Glomerular visceral epithelial cell (primary cell): ENCODE measurements around the gene HNRNPF.
A peak's percentile ranks its signal among the peaks of the same experiment; 100 is the strongest.
"Not testable (repeated sequence)": the region's sequence is repeated elsewhere in the genome, so short reads cannot be mapped to it uniquely, and the experiment has no call there.

Experiments
- DNase-seq: peaks from one replicate; pipeline ENCODE4 v3.0.0-alpha.2; 2016; ENCODE audit errors: extremely low spot score

Gene HNRNPF

DNA sequence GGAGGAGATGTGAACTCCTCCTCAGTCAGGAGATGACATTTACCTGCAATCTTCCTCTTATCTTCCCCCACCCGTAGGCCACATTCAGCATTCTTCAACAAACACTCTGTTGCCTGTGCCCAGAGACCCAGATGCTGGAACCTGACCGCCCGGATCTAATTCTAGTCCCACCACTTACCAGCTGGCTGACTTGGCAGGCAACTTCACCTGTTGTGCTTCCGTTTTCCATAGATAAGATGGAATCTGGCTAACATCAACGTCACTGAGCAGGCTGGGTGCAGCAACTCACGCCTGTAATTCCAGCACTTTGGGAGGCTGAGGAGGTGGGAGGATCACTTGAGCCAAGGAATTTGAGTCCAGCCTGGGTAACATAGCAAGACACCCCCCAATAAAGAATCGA is 58.8 kb downstream of the HNRNPF start:
- no peak for DNase-seq

DNA sequence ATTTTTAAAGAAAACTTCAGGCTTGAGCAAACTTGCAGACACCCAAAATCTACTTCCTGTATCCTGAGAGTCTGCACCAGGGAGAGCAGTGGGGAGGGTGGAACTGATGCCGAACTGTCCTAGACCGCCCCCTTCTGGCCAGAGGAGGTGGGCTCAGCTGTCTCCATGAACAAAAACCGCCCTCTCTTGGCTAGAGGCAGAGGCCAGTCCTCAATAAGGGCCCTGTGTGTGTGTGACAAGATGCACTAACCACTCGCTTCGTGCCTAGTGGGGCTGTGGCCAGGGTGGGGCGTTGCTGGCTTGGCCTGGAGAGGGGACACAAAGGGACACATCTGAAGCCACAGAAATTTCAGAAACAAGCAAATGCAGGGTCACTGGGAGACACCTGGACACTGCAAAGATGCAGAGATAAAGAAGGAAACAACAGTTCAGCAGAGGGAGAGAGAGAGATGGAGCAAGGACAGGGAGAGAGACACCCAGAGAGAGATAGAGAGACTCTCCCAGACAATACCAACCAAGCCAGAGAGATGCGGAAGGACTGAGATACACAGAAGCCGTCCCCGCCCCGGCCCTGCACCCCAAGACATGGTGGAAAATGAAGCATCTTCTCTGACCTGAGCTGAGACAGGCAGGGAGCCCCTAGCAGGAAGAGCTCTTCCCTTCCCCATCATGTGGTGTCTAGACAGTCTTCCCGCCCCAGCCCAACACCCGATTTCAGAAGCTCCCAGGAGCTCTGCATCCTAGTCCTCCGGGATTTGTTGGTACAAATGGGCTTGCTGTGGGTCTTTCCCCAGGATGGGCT is 60.3 kb downstream of the HNRNPF start:
- peak; percentile 85 for DNase-seq

DNA sequence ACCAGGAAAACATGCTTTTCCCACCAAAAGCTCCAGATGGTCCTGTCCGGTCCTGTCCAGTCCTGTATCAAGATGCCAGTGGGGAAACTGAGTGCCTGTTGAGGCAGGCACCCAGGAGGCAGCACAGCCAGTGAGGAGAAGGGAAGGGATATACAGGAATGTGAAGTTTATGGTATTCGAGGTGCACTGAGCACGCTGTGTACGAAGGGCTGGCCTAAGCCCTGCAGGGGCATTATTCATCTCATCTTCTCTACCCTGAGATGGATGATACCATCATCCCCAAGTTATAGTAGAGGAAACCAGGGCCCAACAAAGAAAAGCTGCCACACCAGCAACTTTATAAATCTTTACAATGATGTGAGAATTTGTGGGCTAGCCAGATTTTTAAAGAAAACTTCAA is 61.0 kb downstream of the HNRNPF start:
- DNase-seq, result no peak

DNA sequence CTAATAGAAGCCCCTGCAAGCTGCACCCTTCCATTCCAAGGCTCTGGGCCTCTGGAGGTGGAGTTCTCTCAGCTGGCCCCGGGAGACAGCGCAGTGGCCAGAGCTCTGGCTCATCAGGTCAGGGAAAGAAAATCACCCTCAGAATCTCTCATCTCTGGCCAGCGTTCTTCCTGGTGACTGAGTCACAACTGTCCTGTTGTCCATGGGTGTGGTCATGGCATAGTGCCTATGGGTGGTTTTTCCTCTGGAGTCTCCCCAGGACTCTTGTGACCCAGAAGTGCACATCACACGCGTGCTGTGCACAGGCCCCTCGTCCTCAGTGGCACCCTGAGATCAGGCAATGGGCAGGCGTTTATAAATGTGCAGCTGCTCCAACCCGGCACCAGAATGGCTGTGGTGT is 64.9 kb downstream of the HNRNPF start:
- DNase-seq, result no peak

DNA sequence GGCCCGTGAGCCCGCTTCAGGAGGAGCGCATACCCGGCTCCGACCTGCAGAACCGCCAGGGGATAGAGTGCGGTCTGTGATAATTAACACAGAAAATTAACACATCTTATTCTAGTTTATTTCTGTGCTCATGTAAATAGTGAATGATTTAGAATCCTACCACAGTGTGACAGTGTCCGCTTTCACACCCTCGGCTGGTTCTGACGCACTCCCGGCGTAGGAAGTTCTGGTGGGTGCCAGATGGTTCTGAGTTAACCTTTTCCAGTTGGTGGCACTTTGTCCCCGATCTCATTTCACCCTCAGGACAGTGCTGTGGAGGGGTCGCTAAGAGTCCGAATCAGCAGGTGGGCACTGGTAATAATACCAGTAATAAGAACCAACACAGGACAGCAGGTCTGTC is 65.9 kb downstream of the HNRNPF start:
- no peak for DNase-seq

DNA sequence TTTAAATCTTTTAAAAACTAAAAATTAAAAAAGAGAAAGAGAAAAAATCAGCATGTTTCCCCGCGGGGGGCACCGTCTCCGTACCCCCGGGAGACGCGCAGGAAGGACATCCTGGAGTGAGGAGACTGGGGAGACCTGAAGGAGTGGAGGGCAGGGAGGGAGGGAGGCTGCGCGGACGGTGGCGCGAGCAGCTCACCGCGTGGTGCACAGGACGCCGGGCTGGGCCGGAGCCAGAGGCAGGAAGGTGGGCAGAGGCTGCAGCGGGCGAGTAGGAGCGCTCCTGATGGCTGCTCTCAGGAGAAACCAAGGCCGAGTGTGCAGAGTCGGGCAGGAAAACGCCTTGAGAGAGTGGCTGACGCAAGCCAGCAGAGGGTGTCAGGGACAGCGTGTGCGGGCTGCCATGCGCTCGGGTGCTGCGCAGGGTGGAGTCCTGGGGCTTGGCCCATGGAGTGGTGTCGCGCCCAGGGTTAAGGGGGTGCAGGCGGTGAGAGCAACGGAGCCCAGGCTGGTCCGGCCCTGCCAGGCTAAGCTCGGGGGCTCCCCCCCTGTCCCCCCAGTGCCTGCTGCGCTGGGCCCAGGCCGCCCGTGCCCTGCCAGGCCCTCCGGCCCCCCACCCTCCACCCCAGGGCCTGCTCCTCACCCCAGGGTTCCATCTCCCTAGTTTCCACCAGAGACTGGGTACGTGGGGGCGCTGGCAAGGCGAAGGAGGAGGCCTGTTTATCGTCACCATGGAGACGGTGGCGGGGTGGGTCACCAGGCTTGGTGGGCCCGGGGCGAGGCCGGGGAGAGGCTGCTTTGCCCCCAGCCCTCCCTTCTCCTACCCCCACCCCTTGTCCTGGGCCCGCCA is 66.5 kb downstream of the HNRNPF start:
- no peak for DNase-seq

DNA sequence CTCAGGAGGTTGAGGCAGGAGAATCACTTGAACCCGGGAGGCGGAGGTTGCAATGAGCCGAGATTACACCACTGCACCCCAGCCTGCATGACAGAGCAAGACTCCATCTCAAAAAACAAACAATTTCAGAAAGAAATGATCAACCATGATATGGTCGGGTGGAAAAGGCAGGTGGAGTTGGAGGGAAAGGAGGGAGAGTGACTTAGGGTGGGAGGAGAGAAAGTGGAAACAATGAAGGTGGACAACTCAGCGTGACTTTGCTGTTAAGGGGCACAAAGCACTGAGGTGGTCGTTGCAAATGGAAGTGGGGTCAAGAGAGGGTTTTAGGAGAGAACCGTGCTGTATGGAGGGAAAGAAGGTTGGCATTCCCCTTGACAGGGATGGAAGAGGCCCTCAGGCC is 67.5 kb downstream of the HNRNPF start:
- DNase-seq, result no peak

DNA sequence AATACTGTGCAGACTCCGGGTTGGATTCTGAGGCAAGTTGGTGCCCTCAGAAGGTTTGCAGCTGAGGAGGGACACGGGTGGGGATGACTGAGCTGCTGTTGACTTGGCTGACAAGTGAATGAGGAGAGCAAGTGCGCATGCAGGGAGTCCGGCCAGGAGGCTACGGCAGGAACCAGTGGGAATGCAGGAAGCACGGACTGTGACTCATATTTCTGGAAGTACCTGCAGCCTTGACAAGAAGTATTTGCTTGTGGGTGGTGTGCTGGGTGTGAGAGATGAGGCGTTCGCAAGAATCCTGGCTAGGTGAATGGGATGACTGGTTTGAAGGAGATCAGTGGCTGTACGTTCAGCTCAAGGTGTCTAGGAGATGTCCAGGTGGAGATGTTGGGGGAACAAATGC is 68.4 kb downstream of the HNRNPF start:
- DNase-seq, result peak; percentile 69

DNA sequence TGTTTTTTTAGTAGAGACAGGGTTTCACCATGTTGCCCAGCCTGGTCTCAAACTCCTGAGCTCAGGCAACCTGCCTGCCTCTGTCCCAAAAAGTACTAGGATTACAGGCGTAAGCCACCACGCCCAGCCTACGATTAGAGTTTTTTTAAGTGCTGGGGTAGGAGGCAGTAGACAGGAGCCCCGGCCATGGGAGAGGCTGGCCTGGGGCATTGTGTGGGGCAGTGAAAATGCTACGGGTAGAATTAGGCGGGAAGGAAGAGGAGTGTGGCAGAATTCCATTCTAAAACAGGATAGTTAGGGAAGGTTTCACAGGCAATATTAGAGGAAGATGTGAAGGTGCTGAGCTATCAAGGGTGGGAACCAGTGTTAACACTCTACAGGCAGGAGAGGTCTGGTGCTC is 68.9 kb downstream of the HNRNPF start:
- no peak for DNase-seq

DNA sequence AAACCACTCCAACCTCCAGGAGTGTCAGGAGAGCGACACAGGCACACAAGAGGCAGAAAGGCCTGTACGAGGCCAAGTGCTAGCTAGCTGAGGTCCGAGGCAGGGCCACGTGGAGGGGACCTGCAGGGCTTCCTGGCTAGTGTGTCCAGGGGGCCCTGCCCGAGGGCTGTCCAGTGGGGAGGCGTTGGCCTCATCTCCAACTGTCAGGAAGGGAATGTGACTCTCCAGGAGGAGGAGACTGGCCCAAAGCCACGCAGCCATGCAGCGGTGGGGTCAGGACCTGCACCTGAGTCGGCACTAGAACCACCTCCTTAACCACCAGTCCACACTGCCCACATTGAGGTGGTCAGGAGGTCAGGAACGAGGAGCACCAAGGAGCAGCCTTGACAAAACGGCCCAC is 69.8 kb downstream of the HNRNPF start:
- no peak for DNase-seq

DNA sequence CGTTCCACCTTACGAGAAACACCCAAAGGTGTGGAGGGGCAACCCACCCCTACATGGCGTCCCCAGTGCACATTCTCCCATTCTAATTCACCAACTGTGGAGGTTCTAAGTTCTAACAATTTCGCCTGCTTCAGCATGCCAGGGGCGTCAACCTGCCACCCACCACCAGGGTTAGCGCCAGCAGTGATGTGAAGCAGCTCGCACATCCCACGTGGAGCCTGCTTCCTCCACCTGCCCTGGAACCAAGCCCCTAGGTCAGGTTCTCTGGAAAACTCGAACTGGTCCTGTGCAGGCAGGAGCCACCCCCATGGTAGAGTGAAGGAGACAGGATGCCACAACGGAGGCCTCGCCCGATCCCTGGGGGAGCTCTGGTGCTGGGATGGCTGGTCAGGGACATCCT is 70.9 kb downstream of the HNRNPF start:
- DNase-seq, result no peak

DNA sequence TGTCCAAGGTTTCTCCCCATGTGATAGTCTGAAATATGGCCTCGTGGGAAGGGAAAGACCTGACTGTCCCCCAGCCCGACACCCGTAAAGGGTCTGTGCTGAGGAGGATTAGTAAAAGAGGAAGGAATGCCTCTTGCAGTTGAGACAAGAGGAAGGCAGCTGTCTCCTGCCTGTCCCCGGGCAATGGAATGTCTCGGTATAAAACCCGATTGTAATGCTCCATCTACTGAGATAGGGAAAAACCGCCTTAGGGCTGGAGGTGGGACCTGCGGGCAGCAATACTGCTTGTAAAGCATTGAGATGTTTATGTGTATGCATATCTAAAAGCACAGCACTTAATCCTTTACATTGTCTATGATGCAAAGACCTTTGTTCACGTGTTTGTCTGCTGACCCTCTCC is 71.5 kb downstream of the HNRNPF start:
- DNase-seq, result not testable (repeated sequence)

DNA sequence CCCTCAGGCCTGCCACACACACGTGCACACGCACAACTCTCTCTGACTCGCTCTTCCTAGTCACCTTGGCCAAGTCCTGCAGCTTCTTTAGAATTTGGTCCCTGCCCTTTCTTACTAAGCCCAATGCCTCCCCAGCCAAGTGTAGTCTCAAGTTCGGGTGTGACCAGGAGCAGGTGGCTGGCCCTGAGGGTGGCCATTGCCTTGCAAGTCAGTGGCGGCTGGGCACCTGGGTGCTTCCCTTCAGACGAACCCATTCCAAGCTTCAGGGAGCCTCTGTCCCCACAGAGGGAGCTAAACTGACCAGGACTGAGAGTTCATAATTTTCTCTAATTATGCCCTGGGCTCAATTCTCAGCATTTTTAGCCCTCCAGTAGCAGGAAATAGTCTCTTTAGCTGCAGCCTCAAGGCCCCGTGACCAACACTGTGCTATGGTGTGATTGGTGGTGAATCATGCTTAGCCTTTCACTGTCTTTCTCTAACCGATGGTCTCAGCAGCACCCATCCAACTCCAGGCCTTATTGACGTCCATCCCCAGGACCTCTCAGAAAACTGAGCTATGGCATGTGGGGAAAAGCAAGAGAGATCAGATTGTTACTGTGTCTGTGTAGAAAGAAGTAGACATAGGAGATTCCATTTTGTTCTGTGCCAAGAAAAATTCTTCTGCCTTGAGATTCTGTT is 72.2 kb downstream of the HNRNPF start:
- DNase-seq, result peak; percentile 65

DNA sequence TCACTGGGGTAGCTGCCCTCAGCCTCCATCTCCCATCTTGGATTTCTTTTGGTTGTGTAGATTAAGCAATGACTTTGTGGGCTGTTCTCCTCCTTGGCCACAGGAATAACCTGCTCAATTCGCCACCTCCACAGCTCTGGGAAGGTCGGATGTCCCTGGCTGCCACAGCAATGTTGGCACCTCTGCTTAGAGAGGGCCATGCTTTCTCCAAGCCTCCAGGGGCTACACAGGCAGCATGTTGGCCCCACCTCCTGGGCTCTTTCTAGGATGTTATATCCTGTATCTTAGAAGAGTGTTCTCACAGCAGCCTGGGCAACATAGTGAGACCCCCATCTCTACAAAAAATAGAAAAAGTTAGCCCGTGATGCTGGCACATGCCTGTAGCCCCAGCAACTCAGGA is 72.9 kb downstream of the HNRNPF start:
- no peak for DNase-seq
